Osteocyte (in vitro differentiated cells): ENCODE measurements around the gene NUP37. TPM values are rescaled to one million over a fixed set of nuclear protein-coding genes. Genes with fewer than 3 reads are reported as not detected.

ENCODE experiments used
- DNase-seq: peaks from one replicate; pipeline ENCODE4 v3.0.0; 2021; ENCODE audit warnings: mixed read lengths; ENCODE audit not compliant: unreplicated experiment; ENCODE audit errors: extremely low spot score
- H3K27ac Mint-ChIP-seq: one replicate; pipeline ENCODE4 v1.8.0; 2021; ENCODE audit warnings: mild to moderate bottlenecking, mixed read lengths; ENCODE audit not compliant: unreplicated experiment
- H3K27me3 Mint-ChIP-seq: one replicate; pipeline ENCODE4 v1.8.0; 2021; ENCODE audit warnings: mixed read lengths; ENCODE audit not compliant: unreplicated experiment
- H3K36me3 Mint-ChIP-seq: one replicate; pipeline ENCODE4 v1.8.0; 2021; ENCODE audit warnings: mixed read lengths; ENCODE audit not compliant: unreplicated experiment
- H3K4me1 Mint-ChIP-seq: one replicate; pipeline ENCODE4 v1.8.0; 2021; ENCODE audit warnings: mixed read lengths; ENCODE audit not compliant: unreplicated experiment
- H3K4me3 Mint-ChIP-seq: one replicate; pipeline ENCODE4 v1.8.0; 2021; ENCODE audit warnings: mild to moderate bottlenecking, moderate library complexity, mixed read lengths; ENCODE audit not compliant: unreplicated experiment
- H3K9me3 Mint-ChIP-seq: one replicate; pipeline ENCODE4 v1.8.0; 2021; ENCODE audit warnings: mixed read lengths; ENCODE audit not compliant: unreplicated experiment
- CTCF ChIP-seq: fragments of 200-600 bp; sonication (generic); IDR thresholded peaks from 2 replicates; pipeline ENCODE4 v1.5.0; 2021; ENCODE audit warnings: antibody characterized with exemption, mild to moderate bottlenecking, moderate library complexity
- total RNA-seq: library from RNA; stranded (reverse); gene quantifications from 2 replicates; pipeline ENCODE4 v1.2.1, GENCODE V29; 2021

The NUP37 gene
- total RNA-seq, 1 donor from 2014 or later, result 24.6 TPM

GRCh38 chr12:102054345-102054744 is 65.6 kb downstream of the NUP37 start:
- no peak overlapping the region for H3K4me3 Mint-ChIP-seq
- H3K4me1 Mint-ChIP-seq, result no peaks in the 10 kb centered on the region
- peaks cover 39% of the 10 kb centered on the region for H3K36me3 Mint-ChIP-seq
- no peaks in the 10 kb centered on the region for H3K9me3 Mint-ChIP-seq
- DNase-seq, result no peak
- no peak overlapping the region for H3K27ac Mint-ChIP-seq
- no peaks in the 10 kb centered on the region for H3K27me3 Mint-ChIP-seq
- no peak for TF ChIP-seq CTCF

GRCh38 chr12:102053062-102053349 is 66.9 kb downstream of the NUP37 start:
- DNase-seq, result no peak
- Mint-ChIP-seq H3K9me3 (no peaks in the 10 kb centered on the region), H3K4me3 (no peak overlapping the region), H3K4me1 (no peaks in the 10 kb centered on the region), H3K36me3 (peaks cover 38% of the 10 kb centered on the region), H3K27ac (no peak overlapping the region), H3K27me3 (no peaks in the 10 kb centered on the region)
- no peak for TF ChIP-seq CTCF

DNA sequence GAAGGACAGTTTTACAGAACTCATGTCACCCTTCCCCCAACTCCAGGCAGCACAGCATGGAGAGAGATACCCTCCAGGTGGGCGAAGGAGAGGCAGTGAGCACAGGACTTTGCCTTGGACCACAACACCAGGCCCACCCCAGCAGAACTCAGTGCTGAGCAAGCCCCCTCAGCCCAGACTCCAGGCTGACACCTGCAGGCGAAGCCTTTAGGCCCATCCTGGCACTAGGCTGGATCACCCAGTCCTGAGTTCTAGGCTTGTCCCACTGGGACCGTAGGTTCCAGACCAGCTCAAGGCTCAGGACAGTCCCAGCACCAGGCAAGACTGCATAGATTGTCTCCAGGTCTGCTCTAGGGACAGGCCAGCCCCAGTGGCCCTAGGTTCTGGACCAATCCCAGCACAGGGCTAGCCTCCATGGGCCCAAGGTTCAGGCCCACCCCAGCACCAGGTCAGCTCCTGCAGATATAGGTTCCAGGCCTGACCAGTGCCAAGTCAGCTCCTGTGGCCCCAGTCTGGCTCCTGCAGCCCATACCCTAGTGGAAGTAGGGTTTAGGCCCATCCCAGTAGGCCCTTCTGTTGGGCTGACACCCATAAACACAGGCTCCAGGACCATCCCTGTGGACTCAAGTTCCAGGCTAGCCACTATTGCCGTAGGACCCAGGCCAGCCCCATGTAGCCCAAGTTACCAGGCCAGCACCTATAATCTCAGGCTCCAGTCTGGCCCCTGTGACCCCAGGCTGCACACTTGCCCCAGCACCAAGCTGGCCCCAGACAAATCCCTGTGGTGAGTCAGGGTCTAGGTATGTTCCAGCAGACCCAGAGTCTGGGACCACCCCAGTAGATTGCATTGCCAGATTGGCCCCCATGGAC is 67.5 kb downstream of the NUP37 start:
- Mint-ChIP-seq H3K9me3 (no peaks in the 10 kb centered on the region), H3K4me1 (no peaks in the 10 kb centered on the region), H3K36me3 (peaks cover 33% of the 10 kb centered on the region), H3K27ac (no peak overlapping the region), H3K4me3 (no peak overlapping the region), H3K27me3 (no peaks in the 10 kb centered on the region)
- DNase-seq, result no peak
- TF ChIP-seq CTCF, result no peak

DNA sequence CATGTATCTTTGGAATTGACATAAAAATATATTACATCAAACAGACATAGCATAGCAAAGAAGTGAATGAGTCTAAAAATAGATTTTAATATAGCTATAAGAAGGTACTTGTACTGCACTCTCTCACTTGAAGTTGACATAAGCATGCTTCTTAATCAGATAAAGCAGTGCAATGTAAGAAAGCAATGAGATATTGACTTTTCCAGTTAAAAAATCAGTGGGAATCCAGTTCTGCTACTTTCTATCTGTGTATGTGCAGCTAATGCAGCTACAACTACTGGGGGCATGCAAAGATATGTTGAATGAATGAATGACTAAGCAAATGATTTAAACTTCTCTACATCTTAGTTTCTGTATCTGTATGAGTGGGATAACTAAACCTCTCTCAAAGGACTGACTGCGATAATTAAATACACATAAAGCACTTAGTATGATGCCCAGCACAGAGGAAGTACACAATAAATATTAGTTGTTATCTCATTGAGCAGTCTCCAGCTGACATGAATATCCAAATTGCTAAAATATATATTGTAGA is 68.4 kb downstream of the NUP37 start:
- no peaks in the 10 kb centered on the region for H3K4me1 Mint-ChIP-seq
- no peak overlapping the region for H3K27ac Mint-ChIP-seq
- no peak for DNase-seq
- H3K4me3 Mint-ChIP-seq, result no peak overlapping the region
- H3K36me3 Mint-ChIP-seq, result peaks cover 28% of the 10 kb centered on the region
- no peaks in the 10 kb centered on the region for H3K27me3 Mint-ChIP-seq
- TF ChIP-seq CTCF, result no peak
- no peaks in the 10 kb centered on the region for H3K9me3 Mint-ChIP-seq

DNA sequence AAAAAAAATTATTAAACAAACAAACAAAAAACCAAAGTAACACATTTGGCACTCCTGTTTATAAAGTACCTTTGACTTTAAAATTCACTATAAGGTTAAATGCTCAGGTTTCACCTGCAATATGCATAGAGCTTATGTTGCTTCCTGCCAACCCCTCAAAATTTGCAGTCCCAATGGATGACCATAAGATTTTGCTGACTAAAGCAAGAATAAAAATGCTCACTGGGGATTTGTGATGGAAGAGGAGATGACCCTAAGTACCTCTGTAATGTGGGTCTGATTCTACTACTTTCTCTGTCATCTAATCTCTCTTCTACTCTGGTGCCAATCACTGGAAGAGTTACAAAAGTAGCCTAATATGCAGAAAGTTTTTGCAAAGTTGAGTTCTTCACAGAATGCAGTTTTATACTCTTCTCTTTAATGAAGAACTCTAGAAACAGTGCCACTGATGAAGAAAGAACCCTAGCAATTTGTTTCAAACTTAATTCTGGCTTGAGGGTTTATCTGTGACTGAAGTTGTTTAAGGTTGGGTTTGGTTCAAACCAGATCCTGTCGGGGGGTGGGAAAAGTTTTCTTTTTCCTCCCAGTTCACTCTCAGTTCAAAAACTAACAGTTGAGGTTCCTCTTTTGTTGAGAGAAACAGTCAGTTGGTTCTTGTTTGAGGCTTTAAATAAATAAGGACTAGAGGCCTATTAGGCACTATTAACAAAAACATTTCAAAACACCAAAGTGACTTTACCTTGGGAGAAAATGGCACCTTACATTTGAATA is 69.1 kb downstream of the NUP37 start:
- Mint-ChIP-seq H3K9me3 (no peaks in the 10 kb centered on the region), H3K4me1 (no peaks in the 10 kb centered on the region), H3K36me3 (peaks cover 22% of the 10 kb centered on the region), H3K27me3 (no peaks in the 10 kb centered on the region), H3K27ac (no peak overlapping the region), H3K4me3 (no peak overlapping the region)
- no peak for DNase-seq
- TF ChIP-seq CTCF, result no peak
